Heart right ventricle (tissue), 16 donors: ENCODE results near the gene NFU1. TPM values are rescaled to one million over a fixed set of nuclear protein-coding genes. Genes with fewer than 3 reads are reported as not detected.

Experiments used
- ATAC-seq, 8 donors: fragments of 200-7000 bp; cut with Tn5 transposase; one replicate each; pipeline ENCODE4 v1.9.1; 2020; ENCODE audit warnings: mild to moderate bottlenecking in 8 of 8, moderate library complexity in 8 of 8, moderate number of reproducible peaks in 1 of 8
- DNase-seq, 2 donors: peaks; one replicate each; pipeline ENCODE4 v3.0.0-alpha.2; 2020
- H3K27ac ChIP-seq, 10 donors: fragments of 200-600 bp; sonication (generic) in 2 of 10; one replicate each; pipeline versions ENCODE4 v1.5.0 to v1.8.0; 2020 to 2022; ENCODE audit warnings: mild to moderate bottlenecking in 3 of 10
- H3K27me3 ChIP-seq, 7 donors: fragments of 200-600 bp; one replicate each; pipeline ENCODE4 v1.8.0; 2021 to 2022; ENCODE audit warnings: mild to moderate bottlenecking in 2 of 7
- H3K36me3 ChIP-seq, 9 donors: fragments of 200-600 bp; sonication (generic) in 1 of 9; one replicate each; pipeline versions ENCODE4 v1.5.0 to v1.8.0; 2020 to 2022; ENCODE audit warnings: mild to moderate bottlenecking in 2 of 9
- H3K4me1 ChIP-seq, 9 donors: fragments of 200-600 bp; sonication (generic) in 1 of 9; one replicate each; pipeline versions ENCODE4 v1.5.0 to v1.8.0; 2020 to 2022; ENCODE audit warnings: mild to moderate bottlenecking in 4 of 9
- H3K4me3 ChIP-seq, 10 donors: fragments of 200-600 bp; sonication (generic) in 2 of 10; one replicate each; pipeline versions ENCODE4 v1.5.0 to v1.8.0; 2020 to 2022; ENCODE audit warnings: mild to moderate bottlenecking in 7 of 10, moderate library complexity in 2 of 10
- H3K9me3 ChIP-seq, 11 donors: fragments of 200-600 bp in 10 of 11; sonication (generic) in 2 of 11; one replicate each; pipeline versions ENCODE4 v1.5.0 to v1.8.0; 2013 to 2022; ENCODE audit warnings: mild to moderate bottlenecking in 2 of 11, control low read depth in 1 of 11, moderate library complexity in 1 of 11
- CTCF ChIP-seq, 9 donors: fragments of 200-600 bp; sonication (generic) in 2 of 9; IDR thresholded peaks; one replicate each; pipeline versions ENCODE4 v1.5.0 to v1.8.0; 2021 to 2022; ENCODE audit warnings: antibody characterized with exemption in 9 of 9, mild to moderate bottlenecking in 5 of 9, moderate library complexity in 1 of 9
- WGBS, 2 donors: extraction: QIAGEN DNeasy Blood & Tissue Kit; methylation state at CpG; one replicate each; pipeline ENCODE4 v1.1.7; 2013; ENCODE audit warnings: inconsistent platforms in 1 of 2; 5-methylcytosine and 5-hydroxymethylcytosine counted together
- intact Hi-C, 10 donors: fragments of 100-400 bp; cut with DNase I; formaldehyde crosslinking; loops; one replicate each; pipeline versions ENCODE4 v1.11.1 to v1.14.2; 2022
- polyA plus RNA-seq, 2 donors: library from polyadenylated mRNA; stranded (reverse); fragments of 200-250 nt; gene quantifications; one replicate each; pipeline ENCODE4 v1.2.3, GENCODE V29; 2013
- total RNA-seq, 10 donors: library from RNA; stranded (reverse); fragmentation: NEBNext Ultra II Directional in 3 of 10; extraction: Animal tissue kit (Norgen Biotek cat#: 25700) in 3 of 10; gene quantifications; one replicate each; pipeline versions ENCODE4 v1.2.1 to v1.2.4, GENCODE V29; 2021 to 2023
- donor health status: Arrhythmogenic right ventricular cardiomyopathy.
- donor health status: ischemic (EF 13 %, LVEDD 7.1; RV severe dilation, severe dysfunction).
- donor health status: healthy with polysubstance abuse.
- donor health status: DM: no; HTN: yes; CAD: no.
- donor health status: DM: no; HTN: no; CAD: no.
- donor health status: ischemic (EF 25% LVEDD 6.9; RV normal size, moderate dysfunction).
- donor health status: ischemic (EF 25% LVEDD 5.7; RV mildly dilated, moderate dysfunction).
- donor health status: healthy.
- donor health status: DM: yes; HTN: yes; CAD: no.
- donor health status: Ischemic cardiomyopathy.
- donor health status: ischemic (EF 35%, LVEDD 5.7; RV mildly dilated, moderate dysfunction).
- donor health status: nonischemic (EF 11% LVEDD 7.7; RV severe dilation, severe dysfunction).
- donor health status: DM: yes; HTN: yes; CAD: no.
- donor health status: PGD.
- donor health status: ischemic (EF 29% LVEDD 5.4; RV normal size, mild dysfunction).
- donor health status: nonischemic (EF 23%, LVEDD 6.1; RV moderate dilation, normal function).

Gene NFU1
- total and polyA plus RNA-seq, 12 donors, result 72.0 to 148 (median 120) TPM

GRCh38 chr2:69481421-69481820 is 44.2 kb upstream of the NFU1 start:
- 93 to 98% methylated on average over 1 of the region's 1 CpG for WGBS, 2 donors
- Histone ChIP-seq H3K36me3 (peaks cover 0 to 82% (median 10%) of the 10 kb centered on the region in 9 donors), H3K4me3 (no peak overlapping the region), H3K4me1 (peaks cover 0 to 11% (median 0%) of the 10 kb centered on the region in 9 donors), H3K27ac (no peak overlapping the region), H3K27me3 (no peaks in the 10 kb centered on the region), H3K9me3 (no peaks in the 10 kb centered on the region)
- no peak for DNase-seq
- no peak for TF ChIP-seq CTCF (IDR thresholded peaks at IDR 0.05)
- ATAC-seq, result no peak
- intact Hi-C loops, result no loop called here

- Histone ChIP-seq H3K36me3 (peaks cover 0 to 96% (median 10%) of the 10 kb centered on the region in 9 donors), H3K27ac (no peak overlapping the region), H3K4me1 (peaks cover 0 to 2% (median 0%) of the 10 kb centered on the region in 9 donors), H3K4me3 (no peak overlapping the region), H3K9me3 (no peaks in the 10 kb centered on the region), H3K27me3 (no peaks in the 10 kb centered on the region)
- DNase-seq (no peak), ATAC-seq (no peak)
- WGBS, 2 donors, result 87 to 88% methylated on average over 1 of the region's 1 CpG
- TF ChIP-seq CTCF (IDR thresholded peaks at IDR 0.05), result no peak
- intact Hi-C loops, result no loop called here
Observed at GRCh38 chr2:69477627-69478026, 40.4 kb upstream of the NFU1 start.

- Histone ChIP-seq H3K36me3 (peaks cover 0 to 86% (median 3%) of the 10 kb centered on the region in 9 donors), H3K4me1 (peaks cover 0 to 6% (median 0%) of the 10 kb centered on the region in 9 donors), H3K27ac (no peak overlapping the region), H3K27me3 (no peaks in the 10 kb centered on the region), H3K9me3 (no peaks in the 10 kb centered on the region), H3K4me3 (no peak overlapping the region)
- DNase-seq (no peak), ATAC-seq (no peak)
- WGBS, 2 donors, result 88 to 97% methylated on average over 2 of the region's 2 CpGs
- TF ChIP-seq CTCF (IDR thresholded peaks at IDR 0.05), result no peak
- intact Hi-C loops, result no loop called here
Observed at GRCh38 chr2:69474688-69475087, 37.5 kb upstream of the NFU1 start.

- H3K27ac ChIP-seq, result no peak overlapping the region
- no peaks in the 10 kb centered on the region for H3K9me3 ChIP-seq
- intact Hi-C loops, result no loop called here
- no peaks in the 10 kb centered on the region for H3K27me3 ChIP-seq
- H3K36me3 ChIP-seq, result peaks cover 0 to 62% (median 3%) of the 10 kb centered on the region in 9 donors
- 88 to 94% methylated on average over 2 of the region's 2 CpGs for WGBS, 2 donors
- H3K4me3 ChIP-seq, result no peak overlapping the region
- no peak for ATAC-seq
- no peak for TF ChIP-seq CTCF (IDR thresholded peaks at IDR 0.05)
- no peak for DNase-seq
- H3K4me1 ChIP-seq, result peaks cover 0 to 18% (median 0%) of the 10 kb centered on the region in 9 donors
Observed at GRCh38 chr2:69471793-69472192, 34.6 kb upstream of the NFU1 start.
